ENCODE data around the gene CYP24A1. TPM values are rescaled to one million over a fixed set of nuclear protein-coding genes. Genes with fewer than 3 reads are reported as not detected.

The CYP24A1 gene
- total RNA-seq, 1 experiment from 2014 or later: 1.2 TPM

DNA sequence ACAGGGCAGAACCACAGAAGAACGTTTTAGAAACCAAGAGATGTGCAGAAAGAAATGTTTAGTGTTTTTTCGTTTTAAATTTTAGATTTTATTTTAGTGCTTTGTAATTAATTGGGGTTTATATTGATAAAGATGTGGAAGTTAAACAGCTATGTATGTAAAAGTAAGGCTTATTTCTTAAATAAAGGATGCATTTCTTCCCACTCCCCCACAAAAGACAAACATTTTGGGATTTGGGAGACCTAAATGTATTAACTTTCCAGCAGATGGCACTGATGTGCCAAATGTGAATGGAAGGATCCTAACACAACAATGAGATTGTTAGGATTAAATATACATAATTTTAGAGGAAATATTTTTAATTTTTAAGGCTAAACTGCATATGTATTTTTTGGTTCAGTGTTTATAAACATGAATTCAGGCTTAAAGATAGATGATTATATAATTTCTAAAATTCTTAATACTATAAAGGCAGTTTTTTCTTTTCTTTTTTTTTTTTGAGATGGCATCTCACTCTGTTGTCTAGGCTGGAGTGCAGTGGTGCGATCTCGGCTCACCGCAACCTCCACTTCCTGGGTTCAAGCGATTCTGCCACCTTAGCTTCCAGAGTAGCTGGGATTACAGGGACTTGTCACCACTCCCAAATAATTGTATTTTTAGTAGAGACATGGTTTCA, 46.1 kb upstream of the CYP24A1 start:
- POLR2A ChIA-PET (ENCODE audit: unreplicated experiment): no interaction called here
- no peak overlapping the region for H3K9ac ChIP-seq (ENCODE audit: low read length)

DNA sequence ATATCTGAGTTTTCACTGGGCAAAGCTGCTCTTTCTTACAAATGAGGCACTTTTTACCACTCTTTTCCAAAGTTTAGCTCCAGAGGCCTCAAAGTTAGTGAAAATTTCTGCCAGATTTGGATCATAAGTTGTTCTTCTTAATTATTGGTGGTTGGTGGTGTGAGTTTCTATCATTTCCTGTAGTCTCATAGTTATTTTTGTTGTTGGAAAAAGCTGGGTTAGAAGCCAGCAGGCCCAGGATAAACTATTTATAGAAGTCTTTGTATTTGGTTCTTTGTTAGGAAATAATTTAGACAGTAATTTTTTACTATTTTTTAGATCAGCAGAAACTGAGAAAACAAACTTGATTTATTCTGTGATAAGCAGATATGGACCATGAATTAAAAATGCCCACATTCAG, 44.7 kb upstream of the CYP24A1 start:
- Histone ChIP-seq H3K36me3 (ENCODE audit: low read depth, low read length) (peaks cover 20% of the 10 kb centered on the region; the same call in 1 of the 2 replicates), H3K79me2 (ENCODE audit: low read length) (peaks cover 6% of the 10 kb centered on the region), H3K4me2 (ENCODE audit: low read length) (no peak overlapping the region), H3K4me3 (ENCODE audit: low read length) (no peak overlapping the region), H3K9me3 (ENCODE audit: low read length) (no peaks in the 10 kb centered on the region), H3K4me1 (ENCODE audit: insufficient read depth, low read length) (no peaks in the 10 kb centered on the region), H4K20me1 (ENCODE audit: low read length) (peaks cover under 1% of the 10 kb centered on the region; the same call in 1 of the 2 replicates), H3K27ac (ENCODE audit: low read length) (no peak overlapping the region), H2AFZ (ENCODE audit: low read length) (no peak overlapping the region), H3K9me2 (replicated peaks; ENCODE audit: low read length) (no peaks in the 10 kb centered on the region), H3K27me3 (ENCODE audit: low read length) (no peaks in the 10 kb centered on the region), H3F3A (ENCODE audit: low read length, unreplicated experiment) (no peaks in the 10 kb centered on the region), H3K9ac (ENCODE audit: low read length) (no peak overlapping the region)
- ATAC-seq: no peak
- CTCF ChIA-PET: no interaction called here
- no TSS peak for BruUV-seq (replicated peaks)
- DNase-seq: no peak
- TF ChIP-seq, protein P1, sequence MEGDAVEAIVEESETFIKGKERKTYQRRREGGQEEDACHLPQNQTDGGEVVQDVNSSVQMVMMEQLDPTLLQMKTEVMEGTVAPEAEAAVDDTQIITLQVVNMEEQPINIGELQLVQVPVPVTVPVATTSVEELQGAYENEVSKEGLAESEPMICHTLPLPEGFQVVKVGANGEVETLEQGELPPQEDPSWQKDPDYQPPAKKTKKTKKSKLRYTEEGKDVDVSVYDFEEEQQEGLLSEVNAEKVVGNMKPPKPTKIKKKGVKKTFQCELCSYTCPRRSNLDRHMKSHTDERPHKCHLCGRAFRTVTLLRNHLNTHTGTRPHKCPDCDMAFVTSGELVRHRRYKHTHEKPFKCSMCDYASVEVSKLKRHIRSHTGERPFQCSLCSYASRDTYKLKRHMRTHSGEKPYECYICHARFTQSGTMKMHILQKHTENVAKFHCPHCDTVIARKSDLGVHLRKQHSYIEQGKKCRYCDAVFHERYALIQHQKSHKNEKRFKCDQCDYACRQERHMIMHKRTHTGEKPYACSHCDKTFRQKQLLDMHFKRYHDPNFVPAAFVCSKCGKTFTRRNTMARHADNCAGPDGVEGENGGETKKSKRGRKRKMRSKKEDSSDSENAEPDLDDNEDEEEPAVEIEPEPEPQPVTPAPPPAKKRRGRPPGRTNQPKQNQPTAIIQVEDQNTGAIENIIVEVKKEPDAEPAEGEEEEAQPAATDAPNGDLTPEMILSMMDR (conservative IDR thresholded peaks at IDR 0.05; ENCODE audit: low read depth, low read length): no peak
- TF ChIP-seq EZH2 (IDR thresholded peaks at IDR 0.05; ENCODE audit: low read length, unreplicated experiment) (no peak), EZH2phosphoT487 (IDR thresholded peaks at IDR 0.05; ENCODE audit: borderline replicate concordance, low read length) (no peak)
- intact Hi-C loops (cut with micrococcal nuclease): no loop called here
- POLR2A ChIA-PET (ENCODE audit: unreplicated experiment): no interaction called here

More for the DNA sequence above, 46.1 kb upstream of the CYP24A1 start:
- TF ChIP-seq EZH2phosphoT487 (IDR thresholded peaks at IDR 0.05; ENCODE audit: borderline replicate concordance, low read length) (no peak), EZH2 (IDR thresholded peaks at IDR 0.05; ENCODE audit: low read length, unreplicated experiment) (no peak)
- TF ChIP-seq, protein P1 (conservative IDR thresholded peaks at IDR 0.05; ENCODE audit: low read depth, low read length): peak; percentile 87
- no peaks in the 10 kb centered on the region for H3K9me3 ChIP-seq (ENCODE audit: low read length)
- BruUV-seq (replicated peaks): no TSS peak
- H3K27me3 ChIP-seq (ENCODE audit: low read length): no peaks in the 10 kb centered on the region
- peaks cover 17% of the 10 kb centered on the region; the same call in 1 of the 2 replicates for H3K36me3 ChIP-seq (ENCODE audit: low read depth, low read length)
- CTCF ChIA-PET: no interaction called here
- DNase-seq: peak; percentile 83
- intact Hi-C loops (cut with micrococcal nuclease): loop anchor here (1.0 kb wide), 1 partner anchor 427 kb away; no protein-coding TSS in a partner anchor
- no peak overlapping the region for H3K4me2 ChIP-seq (ENCODE audit: low read length)
- H3K4me1 ChIP-seq (ENCODE audit: insufficient read depth, low read length): no peaks in the 10 kb centered on the region
- H3K9me2 ChIP-seq (replicated peaks; ENCODE audit: low read length): no peaks in the 10 kb centered on the region
- peak; percentile 49; the same call in 1 of the 2 replicates for ATAC-seq
- H2AFZ ChIP-seq (ENCODE audit: low read length): no peak overlapping the region
- no peak overlapping the region for H3K27ac ChIP-seq (ENCODE audit: low read length)
- no peak overlapping the region for H3K4me3 ChIP-seq (ENCODE audit: low read length)
- H4K20me1 ChIP-seq (ENCODE audit: low read length): no peaks in the 10 kb centered on the region
- no peaks in the 10 kb centered on the region for H3F3A ChIP-seq (ENCODE audit: low read length, unreplicated experiment)
- H3K79me2 ChIP-seq (ENCODE audit: low read length): no peaks in the 10 kb centered on the region

DNA sequence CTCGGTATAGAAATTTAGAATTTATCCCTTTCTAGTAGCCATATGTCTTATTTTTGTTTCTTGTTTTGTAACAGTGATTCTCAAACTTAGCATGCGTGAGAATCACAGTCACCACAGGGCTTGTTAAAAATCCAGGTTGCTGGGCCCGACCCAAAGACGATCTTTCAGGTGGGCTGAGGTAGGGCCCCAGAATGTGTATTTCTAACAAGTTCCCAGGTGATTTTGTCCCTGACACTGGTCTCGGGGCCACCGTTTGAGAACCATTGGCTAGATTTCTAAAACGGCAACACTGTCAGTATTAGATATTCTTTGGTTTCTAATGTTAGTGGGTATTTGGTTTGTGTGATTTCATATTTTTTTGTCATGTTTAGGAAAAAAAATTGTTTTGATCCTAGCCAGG, 44.0 kb upstream of the CYP24A1 start:
- H2AFZ ChIP-seq (ENCODE audit: low read length): no peak overlapping the region
- no TSS peak for BruUV-seq (replicated peaks)
- intact Hi-C loops (cut with micrococcal nuclease): no loop called here
- ChIA-PET CTCF (no interaction called here), POLR2A (ENCODE audit: unreplicated experiment) (no interaction called here)
- no peak for TF ChIP-seq EZH2 (IDR thresholded peaks at IDR 0.05; ENCODE audit: low read length, unreplicated experiment)
- TF ChIP-seq, protein P1 (conservative IDR thresholded peaks at IDR 0.05; ENCODE audit: low read depth, low read length): no peak
- no peak for TF ChIP-seq EZH2phosphoT487 (IDR thresholded peaks at IDR 0.05; ENCODE audit: borderline replicate concordance, low read length)
- H3K27me3 ChIP-seq (ENCODE audit: low read length): no peaks in the 10 kb centered on the region
- no peaks in the 10 kb centered on the region for H3F3A ChIP-seq (ENCODE audit: low read length, unreplicated experiment)
- peaks cover 13% of the 10 kb centered on the region for H3K79me2 ChIP-seq (ENCODE audit: low read length)
- H3K9ac ChIP-seq (ENCODE audit: low read length): no peak overlapping the region
- H4K20me1 ChIP-seq (ENCODE audit: low read length): peaks cover 6% of the 10 kb centered on the region; the same call in 1 of the 2 replicates
- H3K27ac ChIP-seq (ENCODE audit: low read length): no peak overlapping the region
- no peak overlapping the region for H3K4me3 ChIP-seq (ENCODE audit: low read length)
- no peak overlapping the region for H3K4me2 ChIP-seq (ENCODE audit: low read length)
- DNase-seq (no peak), ATAC-seq (no peak)
- peaks cover 20% of the 10 kb centered on the region; the same call in 1 of the 2 replicates for H3K36me3 ChIP-seq (ENCODE audit: low read depth, low read length)
- H3K9me3 ChIP-seq (ENCODE audit: low read length): no peaks in the 10 kb centered on the region
- H3K9me2 ChIP-seq (replicated peaks; ENCODE audit: low read length): no peaks in the 10 kb centered on the region
- no peaks in the 10 kb centered on the region for H3K4me1 ChIP-seq (ENCODE audit: insufficient read depth, low read length)

Data from PC-3 (cell line).